Prostate gland (tissue), 2 donors: ENCODE data around the gene CACNA1S. TPM values are rescaled to one million over a fixed set of nuclear protein-coding genes. Genes with fewer than 3 reads are reported as not detected.

Experiments used
- DNase-seq: peaks from one replicate; pipeline ENCODE4 v3.0.0-alpha.2; 2019; ENCODE audit warnings: low spot score
- H3K27ac ChIP-seq, 2 donors: fragments of 200-600 bp; sonication (generic); 2 replicates each; pipeline ENCODE4 v1.5.1; 2017 to 2019
- H3K27me3 ChIP-seq: fragments of 200-600 bp; sonication (generic); replicated peaks from 2 replicates; pipeline ENCODE4 v1.5.1; 2019; ENCODE audit not compliant: insufficient read depth
- H3K36me3 ChIP-seq, 2 donors: fragments of 200-600 bp; sonication (generic); 1 replicate in 1 of 2; 2 replicates in 1 of 2; pipeline versions ENCODE4 v1.5.1 to v1.8.1; 2017 to 2019
- H3K4me1 ChIP-seq: fragments of 200-600 bp; sonication (generic); replicated peaks from 2 replicates; pipeline ENCODE4 v1.5.1; 2019
- H3K4me3 ChIP-seq, 2 donors: fragments of 200-600 bp; sonication (generic); 2 replicates each; pipeline ENCODE4 v1.5.1; 2017 to 2019
- H3K9me3 ChIP-seq: fragments of 200-600 bp; sonication (generic); 2 replicates; pipeline ENCODE4 v1.5.1; 2017
- POLR2A ChIP-seq: fragments of 450-650 bp; IDR thresholded peaks from one replicate; pipeline ENCODE4 v1.6.1; 2016; ENCODE audit warnings: antibody characterized with exemption, mild to moderate bottlenecking
- POLR2AphosphoS5 ChIP-seq: sonication (generic); formaldehyde crosslinking; IDR thresholded peaks from one replicate; pipeline ENCODE4 v1.6.1; 2017; ENCODE audit warnings: antibody characterized with exemption
- WGBS: methylation state at CpG from one replicate; pipeline ENCODE4 v1.1.5; 2018; 5-methylcytosine and 5-hydroxymethylcytosine counted together
- intact Hi-C: fragments of 100-400 bp; cut with DNase I; formaldehyde crosslinking; loops from one replicate; pipeline ENCODE4 v1.14.2; 2022
- total RNA-seq, 2 donors: library from RNA; depleted of rRNA; stranded (reverse); fragments of >200 nt; gene quantifications; one replicate each; pipeline ENCODE4 v1.1.0, GENCODE V29; 2016
- TF ChIP-seq, protein P1 (sequence below), 4 experiments: fragments of 200-600 bp in 2 of 4; fragments of 450-650 bp in 2 of 4; sonication (generic) in 2 of 4; IDR thresholded peaks; 1 replicate in 3 of 4; 2 replicates in 1 of 4; pipeline ENCODE4 v1.5.1; 2016 to 2019; ENCODE audit warnings: antibody characterized with exemption in 4 of 4, mild to moderate bottlenecking in 2 of 4, moderate library complexity in 2 of 4

The CACNA1S gene
- total RNA-seq, 2 donors from 2014 or later, result 0.55 TPM; not detected in 1

DNA sequence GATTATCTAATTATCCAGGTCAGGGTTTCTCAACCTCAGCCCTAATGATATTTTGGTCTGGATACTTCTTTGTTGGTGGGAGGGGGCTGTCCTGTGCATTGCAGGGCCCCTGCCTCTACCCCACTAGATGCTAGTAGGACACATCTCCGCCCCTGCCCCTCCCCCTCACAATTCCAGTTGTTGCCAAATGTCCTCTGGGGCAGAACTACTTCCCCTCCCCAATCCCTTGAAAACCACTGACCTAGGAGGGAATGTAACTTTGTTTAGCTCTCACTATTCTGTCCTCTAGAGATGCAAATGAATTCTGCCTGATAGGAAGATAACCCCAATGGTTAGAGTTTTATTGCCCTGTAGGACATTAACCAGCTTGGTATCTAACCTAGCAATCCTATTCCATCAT lies 8.1 kb downstream of the CACNA1S start:
- no peak overlapping the region for H3K4me3 ChIP-seq
- intact Hi-C loops, result no loop called here
- no peaks in the 10 kb centered on the region for H3K9me3 ChIP-seq
- 79% methylated on average over 1 of the region's 1 CpG for WGBS
- no peaks in the 10 kb centered on the region for H3K36me3 ChIP-seq
- no peak overlapping the region for H3K27ac ChIP-seq
- TF ChIP-seq, protein P1, sequence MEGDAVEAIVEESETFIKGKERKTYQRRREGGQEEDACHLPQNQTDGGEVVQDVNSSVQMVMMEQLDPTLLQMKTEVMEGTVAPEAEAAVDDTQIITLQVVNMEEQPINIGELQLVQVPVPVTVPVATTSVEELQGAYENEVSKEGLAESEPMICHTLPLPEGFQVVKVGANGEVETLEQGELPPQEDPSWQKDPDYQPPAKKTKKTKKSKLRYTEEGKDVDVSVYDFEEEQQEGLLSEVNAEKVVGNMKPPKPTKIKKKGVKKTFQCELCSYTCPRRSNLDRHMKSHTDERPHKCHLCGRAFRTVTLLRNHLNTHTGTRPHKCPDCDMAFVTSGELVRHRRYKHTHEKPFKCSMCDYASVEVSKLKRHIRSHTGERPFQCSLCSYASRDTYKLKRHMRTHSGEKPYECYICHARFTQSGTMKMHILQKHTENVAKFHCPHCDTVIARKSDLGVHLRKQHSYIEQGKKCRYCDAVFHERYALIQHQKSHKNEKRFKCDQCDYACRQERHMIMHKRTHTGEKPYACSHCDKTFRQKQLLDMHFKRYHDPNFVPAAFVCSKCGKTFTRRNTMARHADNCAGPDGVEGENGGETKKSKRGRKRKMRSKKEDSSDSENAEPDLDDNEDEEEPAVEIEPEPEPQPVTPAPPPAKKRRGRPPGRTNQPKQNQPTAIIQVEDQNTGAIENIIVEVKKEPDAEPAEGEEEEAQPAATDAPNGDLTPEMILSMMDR (IDR thresholded peaks at IDR 0.05), result no peak
- TF ChIP-seq POLR2AphosphoS5 (no peak), POLR2A (no peak)
- no peak for DNase-seq
- no peaks in the 10 kb centered on the region for H3K4me1 ChIP-seq
- H3K27me3 ChIP-seq, result no peaks in the 10 kb centered on the region

DNA sequence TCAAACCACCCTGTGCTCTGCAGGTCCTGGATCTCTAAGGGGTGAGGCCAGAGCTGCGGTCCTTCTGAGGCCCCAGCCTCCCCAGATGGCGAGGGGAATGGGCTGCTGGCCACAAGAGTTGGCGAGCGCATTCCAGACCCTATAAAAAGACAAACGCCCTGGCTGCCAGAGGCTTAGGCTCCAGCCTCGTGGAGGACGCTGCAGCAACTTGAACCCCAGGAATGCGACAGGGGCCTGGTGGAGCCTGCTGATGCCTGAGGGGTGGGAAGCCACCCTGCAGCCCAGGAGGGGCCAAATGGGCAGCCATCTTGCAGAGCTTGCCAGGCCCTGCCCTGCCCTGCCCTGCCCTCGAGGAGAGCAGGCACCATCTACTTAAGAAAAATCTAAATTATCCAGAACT lies 8.6 kb downstream of the CACNA1S start:
- no peak for TF ChIP-seq POLR2AphosphoS5
- TF ChIP-seq, protein P1 (IDR thresholded peaks at IDR 0.05), result no peak
- Histone ChIP-seq H3K27me3 (no peaks in the 10 kb centered on the region), H3K36me3 (no peaks in the 10 kb centered on the region), H3K27ac (no peak overlapping the region), H3K9me3 (no peaks in the 10 kb centered on the region), H3K4me3 (no peak overlapping the region), H3K4me1 (no peaks in the 10 kb centered on the region)
- intact Hi-C loops, result no loop called here
- no peak for DNase-seq
- WGBS, result 62% methylated on average over 9 of the region's 9 CpGs

DNA sequence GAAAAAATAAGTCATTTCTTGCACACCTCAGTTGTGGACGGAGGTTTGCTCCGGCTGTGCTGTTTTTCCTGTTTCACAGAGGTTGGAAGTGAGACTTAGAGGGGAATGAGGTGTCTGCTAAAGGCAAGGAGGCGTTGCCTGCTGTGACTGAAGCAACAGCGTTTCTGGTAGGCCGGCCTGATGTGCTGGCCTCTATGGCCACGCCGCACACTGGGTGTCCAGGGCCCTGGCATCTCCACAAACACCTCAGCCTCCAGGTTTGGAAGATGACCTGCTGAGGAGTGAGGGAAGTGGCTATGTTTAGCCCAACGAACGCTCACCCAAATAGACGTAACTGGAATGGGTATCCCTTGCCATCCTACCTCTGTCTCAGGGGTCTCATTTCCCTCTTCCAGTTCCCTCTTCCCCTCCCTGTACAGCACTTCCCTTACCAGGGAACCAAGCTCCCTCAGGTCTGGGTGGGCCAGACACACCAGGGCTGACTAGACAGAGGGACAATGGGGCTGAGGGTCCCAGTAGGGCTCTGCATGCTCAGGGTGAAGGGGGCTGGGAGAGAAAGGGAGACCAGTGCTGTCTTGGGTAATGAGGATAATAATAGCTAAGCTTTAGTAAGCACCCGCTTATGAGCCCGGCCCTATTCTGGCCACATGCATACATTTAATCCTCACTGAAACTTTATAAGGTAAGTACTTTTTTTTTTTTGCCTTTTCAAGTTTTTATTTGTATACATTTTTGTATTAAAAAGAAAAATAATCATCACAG lies 11.9 kb downstream of the CACNA1S start:
- TF ChIP-seq, protein P1 (IDR thresholded peaks at IDR 0.05), result no peak
- TF ChIP-seq POLR2A (no peak), POLR2AphosphoS5 (no peak)
- WGBS, result 90% methylated on average over 12 of the region's 12 CpGs

DNA sequence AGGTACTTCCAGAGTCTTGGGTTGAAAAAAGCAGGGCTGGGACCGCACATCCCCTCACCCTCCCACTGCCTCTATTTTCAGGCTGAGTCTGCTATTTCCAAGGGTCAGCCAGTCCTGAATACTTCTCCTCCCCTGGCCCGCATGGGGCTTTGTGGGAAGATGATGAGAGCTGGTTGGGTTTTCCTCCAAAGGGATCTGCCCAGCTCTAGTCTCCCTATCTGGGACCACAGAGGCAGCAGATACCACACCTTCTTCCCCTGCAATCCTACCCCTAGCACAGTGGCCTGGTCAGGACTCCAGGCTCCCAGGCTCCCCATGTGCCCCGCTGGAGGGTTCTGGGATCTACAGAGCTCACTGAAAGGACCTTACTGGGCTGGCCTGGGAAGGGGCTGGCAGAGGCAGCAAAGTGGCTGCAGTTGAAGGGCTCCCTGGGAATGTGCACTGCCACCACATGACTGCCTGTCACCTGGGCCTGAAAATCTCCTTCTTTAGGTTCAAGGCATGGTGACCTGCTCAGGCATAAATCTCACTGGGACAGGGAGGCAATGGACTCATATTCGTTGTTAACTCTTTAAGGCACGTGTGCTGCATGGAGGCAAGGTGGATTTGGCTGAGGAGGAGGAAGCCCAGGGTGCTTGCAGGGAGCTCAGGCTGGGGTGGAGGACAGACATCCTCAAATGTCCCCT lies 13.1 kb downstream of the CACNA1S start:
- intact Hi-C loops, result no loop called here
- Histone ChIP-seq H3K36me3 (no peaks in the 10 kb centered on the region), H3K4me3 (no peak overlapping the region), H3K9me3 (no peaks in the 10 kb centered on the region), H3K4me1 (no peaks in the 10 kb centered on the region), H3K27me3 (no peaks in the 10 kb centered on the region), H3K27ac (no peak overlapping the region)
- WGBS, result 66% methylated on average over 5 of the region's 5 CpGs
- no peak for DNase-seq
- TF ChIP-seq, protein P1 (IDR thresholded peaks at IDR 0.05), result no peak
- TF ChIP-seq POLR2AphosphoS5 (no peak), POLR2A (no peak)

More for the DNA sequence above, 11.9 kb downstream of the CACNA1S start:
- no peak overlapping the region for H3K4me3 ChIP-seq
- H3K27me3 ChIP-seq, result no peaks in the 10 kb centered on the region
- H3K36me3 ChIP-seq, result no peaks in the 10 kb centered on the region
- H3K27ac ChIP-seq, result no peak overlapping the region
- intact Hi-C loops, result no loop called here
- no peak for DNase-seq
- H3K4me1 ChIP-seq, result no peaks in the 10 kb centered on the region
- no peaks in the 10 kb centered on the region for H3K9me3 ChIP-seq
